Body of pancreas (tissue), 4 donors: ENCODE data around the gene AREL1. TPM values are rescaled to one million over a fixed set of nuclear protein-coding genes. Genes with fewer than 3 reads are reported as not detected.

Experiments
- ATAC-seq: fragments of 150-250 bp; one replicate; pipeline ENCODE4 v1.9.1; 2016
- DNase-seq, 4 donors: peaks; one replicate each; pipeline ENCODE4 v3.0.0-alpha.2; 2019
- H3K27ac ChIP-seq, 4 donors: fragments of 200-600 bp; sonication (generic); 1 replicate in 3 of 4; 2 replicates in 1 of 4; pipeline versions ENCODE4 v1.5.1 to v1.6.1; 2016 to 2019; ENCODE audit warnings: mild to moderate bottlenecking in 1 of 4, mixed read lengths in 1 of 4, moderate library complexity in 1 of 4
- H3K27me3 ChIP-seq, 2 donors: fragments of 200-600 bp; sonication (generic); one replicate each; pipeline ENCODE4 v1.6.0; 2016; ENCODE audit warnings: mild to moderate bottlenecking in 1 of 2
- H3K36me3 ChIP-seq, 2 donors: fragments of 200-600 bp; sonication (generic); replicated peaks in 1 of 2; 2 replicates each; pipeline ENCODE4 v1.5.1; 2016; ENCODE audit warnings: low read depth in 2 of 2; ENCODE audit not compliant: insufficient read depth in 1 of 2
- H3K4me1 ChIP-seq: fragments of 200-600 bp; sonication (generic); one replicate; pipeline ENCODE4 v1.6.0; 2016
- H3K4me3 ChIP-seq, 2 donors: fragments of 200-600 bp; sonication (generic); 1 replicate in 1 of 2; 2 replicates in 1 of 2; pipeline ENCODE4 v1.5.1; 2016 to 2019
- H3K9me3 ChIP-seq, 3 donors: fragments of 200-600 bp; sonication (generic); 1 replicate in 2 of 3; 2 replicates in 1 of 3; pipeline ENCODE4 v1.5.1; 2016
- CTCF ChIP-seq, 7 experiments: fragments of 450-650 bp in 4 of 7; fragments of 200-600 bp in 3 of 7; sonication (generic) in 3 of 7; IDR thresholded peaks; one replicate each; pipeline ENCODE4 v1.5.1; 2016 to 2019; ENCODE audit warnings: antibody characterized with exemption in 7 of 7
- POLR2A ChIP-seq, 3 donors: fragments of 450-650 bp; IDR thresholded peaks; one replicate each; pipeline ENCODE4 v1.6.1; 2016; ENCODE audit warnings: antibody characterized with exemption in 3 of 3, mild to moderate bottlenecking in 2 of 3
- WGBS, 2 donors: methylation state at CpG; one replicate each; pipeline ENCODE4 v1.1.5; 2017; 5-methylcytosine and 5-hydroxymethylcytosine counted together
- intact Hi-C: fragments of 100-400 bp; cut with DNase I; formaldehyde crosslinking; loops from one replicate; pipeline ENCODE4 v1.15.1; 2023
- total RNA-seq, 2 donors: library from RNA; depleted of rRNA; stranded (reverse); fragments of >200 nt; gene quantifications; one replicate each; pipeline ENCODE4 v1.1.0, GENCODE V29; 2016

Gene AREL1
- total RNA-seq, 2 donors from 2014 or later = 10.6 to 21.1 TPM

- WGBS, 2 donors = 43 to 45% methylated on average over 10 of the region's 10 CpGs
- no peak overlapping the region for H3K4me3 ChIP-seq
- TF ChIP-seq POLR2A (IDR thresholded peaks at IDR 0.05) (no peak), CTCF (IDR thresholded peaks at IDR 0.05) (peak in 2 of 7 experiments; percentile 9 to 23)
- no peaks in the 10 kb centered on the region for H3K9me3 ChIP-seq
- H3K36me3 ChIP-seq = no peaks in the 10 kb centered on the region
- intact Hi-C loops = no loop called here
- H3K4me1 ChIP-seq = peaks cover 45% of the 10 kb centered on the region
- ATAC-seq (peak; percentile 58), DNase-seq (peak; percentile 56 to 83 (median 72))
- H3K27me3 ChIP-seq = no peaks in the 10 kb centered on the region
- peak overlapping the region; percentile 33 to 85 (median 60) for H3K27ac ChIP-seq
These were observed 94.6 kb downstream of the AREL1 start for GRCh38 chr14:74618078-74618952.

- ATAC-seq = peak; percentile 38
- peak in 2 of 4 donors; percentile 28 to 35 for DNase-seq
- Histone ChIP-seq H3K9me3 (no peaks in the 10 kb centered on the region), H3K27ac (peak overlapping the region; percentile 48 to 85 (median 64)), H3K36me3 (no peaks in the 10 kb centered on the region), H3K4me3 (no peak overlapping the region), H3K4me1 (peaks cover 54% of the 10 kb centered on the region), H3K27me3 (no peaks in the 10 kb centered on the region)
- intact Hi-C loops = no loop called here
- TF ChIP-seq POLR2A (IDR thresholded peaks at IDR 0.05) = peak in 2 of 3 donors; percentile 26 to 62
- no peak for TF ChIP-seq CTCF (IDR thresholded peaks at IDR 0.05)
- WGBS, 2 donors = 46 to 81% methylated on average over 6 to 13 of the region's 13 CpGs
These were observed 95.7 kb downstream of the AREL1 start for GRCh38 chr14:74616996-74617700.

- H3K27me3 ChIP-seq = no peaks in the 10 kb centered on the region
- intact Hi-C loops = no loop called here
- H3K27ac ChIP-seq = peak overlapping the region; percentile 48 to 85 (median 64)
- ATAC-seq = no peak
- H3K4me3 ChIP-seq = no peak overlapping the region
- peaks cover 61% of the 10 kb centered on the region for H3K4me1 ChIP-seq
- WGBS, 2 donors = 61 to 67% methylated on average over 4 of the region's 4 CpGs
- H3K9me3 ChIP-seq = no peaks in the 10 kb centered on the region
- peak in 1 of 4 donors; percentile 52 for DNase-seq
- H3K36me3 ChIP-seq = no peaks in the 10 kb centered on the region
- TF ChIP-seq POLR2A (IDR thresholded peaks at IDR 0.05) (no peak), CTCF (IDR thresholded peaks at IDR 0.05) (no peak)
These were observed 96.4 kb downstream of the AREL1 start for GRCh38 chr14:74616507-74616906.

- ATAC-seq = no peak
- no peaks in the 10 kb centered on the region for H3K9me3 ChIP-seq
- no peak overlapping the region for H3K4me3 ChIP-seq
- peaks cover 67% of the 10 kb centered on the region for H3K4me1 ChIP-seq
- no peak for DNase-seq
- WGBS, 2 donors = 81 to 87% methylated on average over 14 of the region's 14 CpGs
- H3K27ac ChIP-seq = no peak overlapping the region
- intact Hi-C loops = no loop called here
- TF ChIP-seq CTCF (IDR thresholded peaks at IDR 0.05) (no peak), POLR2A (IDR thresholded peaks at IDR 0.05) (no peak)
- no peaks in the 10 kb centered on the region for H3K36me3 ChIP-seq
- H3K27me3 ChIP-seq = no peaks in the 10 kb centered on the region
These were observed 97.1 kb downstream of the AREL1 start for GRCh38 chr14:74615735-74616134.
